ENCODE measurements around the gene CCL14. TPM values are rescaled to one million over a fixed set of nuclear protein-coding genes. Genes with fewer than 3 reads are reported as not detected.

The CCL14 gene
- total RNA-seq, 1 experiment from 2014 or later: not detected

DNA sequence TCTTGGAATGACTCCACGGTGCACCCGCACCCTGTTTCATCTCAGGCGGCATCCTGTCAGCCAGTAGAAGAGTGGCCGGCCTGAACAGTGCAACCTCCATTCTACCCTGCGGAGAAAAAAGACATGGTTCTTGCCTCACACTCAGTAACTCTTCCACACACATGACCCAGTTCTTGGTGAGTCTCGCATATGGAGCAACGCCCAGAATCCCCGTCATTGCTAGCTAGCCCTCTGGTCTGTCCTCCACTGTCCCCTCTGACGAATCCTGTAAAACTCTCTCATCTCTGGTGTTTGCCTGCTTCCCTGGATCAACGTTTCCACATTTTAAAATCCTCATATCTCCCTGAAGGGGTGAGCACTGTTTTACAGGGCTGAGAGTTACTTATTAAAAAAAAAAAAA is 51.8 kb downstream of the CCL14 start:
- intact Hi-C loops (cut with micrococcal nuclease; ENCODE audit: unreplicated experiment) (no loop called here), in situ Hi-C loops (cut with HindIII; ENCODE audit: low pct_unique_long_range_greater_than_20kb, low sequenced_read_pairs) (no loop called here)
- ATAC-seq: no peak
- Histone ChIP-seq H3K4me1 (ENCODE audit: control insufficient read depth, insufficient read depth, low read length) (peaks cover 13% of the 10 kb centered on the region), H3K4me3 (ENCODE audit: low read depth in 2 of 2, low read length in 2 of 2) (no peak overlapping the region), H3K27ac (ENCODE audit: low read length) (no peak overlapping the region), H3K27me3 (ENCODE audit: control insufficient read depth, insufficient read depth, low read length) (no peaks in the 10 kb centered on the region), H3K36me3 (ENCODE audit: control insufficient read depth, insufficient read depth, low read length) (no peaks in the 10 kb centered on the region; the same call in 1 of the 2 replicates), H3K9me3 (ENCODE audit: control insufficient read depth, insufficient read depth, low read depth, low read length) (no peaks in the 10 kb centered on the region)
- POLR2A ChIA-PET: interaction anchor here (0.6 kb wide), 1 partner anchor 69 kb away, joined by 4 read pairs; no protein-coding TSS in a partner anchor
- TF ChIP-seq, protein P1, sequence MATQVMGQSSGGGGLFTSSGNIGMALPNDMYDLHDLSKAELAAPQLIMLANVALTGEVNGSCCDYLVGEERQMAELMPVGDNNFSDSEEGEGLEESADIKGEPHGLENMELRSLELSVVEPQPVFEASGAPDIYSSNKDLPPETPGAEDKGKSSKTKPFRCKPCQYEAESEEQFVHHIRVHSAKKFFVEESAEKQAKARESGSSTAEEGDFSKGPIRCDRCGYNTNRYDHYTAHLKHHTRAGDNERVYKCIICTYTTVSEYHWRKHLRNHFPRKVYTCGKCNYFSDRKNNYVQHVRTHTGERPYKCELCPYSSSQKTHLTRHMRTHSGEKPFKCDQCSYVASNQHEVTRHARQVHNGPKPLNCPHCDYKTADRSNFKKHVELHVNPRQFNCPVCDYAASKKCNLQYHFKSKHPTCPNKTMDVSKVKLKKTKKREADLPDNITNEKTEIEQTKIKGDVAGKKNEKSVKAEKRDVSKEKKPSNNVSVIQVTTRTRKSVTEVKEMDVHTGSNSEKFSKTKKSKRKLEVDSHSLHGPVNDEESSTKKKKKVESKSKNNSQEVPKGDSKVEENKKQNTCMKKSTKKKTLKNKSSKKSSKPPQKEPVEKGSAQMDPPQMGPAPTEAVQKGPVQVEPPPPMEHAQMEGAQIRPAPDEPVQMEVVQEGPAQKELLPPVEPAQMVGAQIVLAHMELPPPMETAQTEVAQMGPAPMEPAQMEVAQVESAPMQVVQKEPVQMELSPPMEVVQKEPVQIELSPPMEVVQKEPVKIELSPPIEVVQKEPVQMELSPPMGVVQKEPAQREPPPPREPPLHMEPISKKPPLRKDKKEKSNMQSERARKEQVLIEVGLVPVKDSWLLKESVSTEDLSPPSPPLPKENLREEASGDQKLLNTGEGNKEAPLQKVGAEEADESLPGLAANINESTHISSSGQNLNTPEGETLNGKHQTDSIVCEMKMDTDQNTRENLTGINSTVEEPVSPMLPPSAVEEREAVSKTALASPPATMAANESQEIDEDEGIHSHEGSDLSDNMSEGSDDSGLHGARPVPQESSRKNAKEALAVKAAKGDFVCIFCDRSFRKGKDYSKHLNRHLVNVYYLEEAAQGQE (IDR thresholded peaks at IDR 0.05; ENCODE audit: insufficient read depth in 1 of 2, low read depth in 2 of 2, low read length in 1 of 2): no peak
- no peak for DNase-seq (ENCODE audit: low read depth, low spot score)
- BruUV-seq (replicated peaks): no TSS peak
- CTCF ChIA-PET: no interaction called here

Other genes with a start within 250 kb of the CCL14 start
- gene GAS2L2, start 233.5 kb downstream of the CCL14 start, total RNA-seq (2021; ENCODE audit: unreplicated experiment): not detected
- gene C17orf50, start 225.8 kb downstream of the CCL14 start, total RNA-seq (2021; ENCODE audit: unreplicated experiment): not detected
- 1.6 TPM for gene MMP28, start 191.1 kb downstream of the CCL14 start, total RNA-seq (2021; ENCODE audit: unreplicated experiment)
- gene TAF15, start 177.2 kb downstream of the CCL14 start, total RNA-seq (2021; ENCODE audit: unreplicated experiment): 249 TPM
- not detected for gene HEATR9, start 117.8 kb downstream of the CCL14 start, total RNA-seq (2021; ENCODE audit: unreplicated experiment)
- gene CCL5, start 106.4 kb downstream of the CCL14 start, total RNA-seq (2021; ENCODE audit: unreplicated experiment): 15.9 TPM
- gene RDM1, start 56.0 kb downstream of the CCL14 start, total RNA-seq (2021; ENCODE audit: unreplicated experiment): 5.5 TPM
- not detected for gene LYZL6, start 43.0 kb downstream of the CCL14 start, total RNA-seq (2021; ENCODE audit: unreplicated experiment)
- gene CCL16, start 5.2 kb downstream of the CCL14 start, total RNA-seq (2021; ENCODE audit: unreplicated experiment): not detected
- gene CCL15, start 14.8 kb upstream of the CCL14 start, total RNA-seq (2021; ENCODE audit: unreplicated experiment): not detected
- not detected for gene CCL23, start 31.2 kb upstream of the CCL14 start, total RNA-seq (2021; ENCODE audit: unreplicated experiment)
- not detected for gene CCL18, start 77.5 kb upstream of the CCL14 start, total RNA-seq (2021; ENCODE audit: unreplicated experiment)
- 1.1 TPM for gene CCL3, start 103.4 kb upstream of the CCL14 start, total RNA-seq (2021; ENCODE audit: unreplicated experiment)
- gene CCL4, start 117.1 kb upstream of the CCL14 start, total RNA-seq (2021; ENCODE audit: unreplicated experiment): 0.51 TPM
- 7.4 TPM for gene TBC1D3B, start 189.9 kb upstream of the CCL14 start, total RNA-seq (2021; ENCODE audit: unreplicated experiment)
- not detected for gene CCL3L1, start 210.0 kb upstream of the CCL14 start, total RNA-seq (2021; ENCODE audit: unreplicated experiment)
- gene CCL4L2, start 224.3 kb upstream of the CCL14 start, total RNA-seq (2021; ENCODE audit: unreplicated experiment): not detected